ENCODE data around the gene SCAMP3. TPM values are rescaled to one million over a fixed set of nuclear protein-coding genes. Genes with fewer than 3 reads are reported as not detected.

The SCAMP3 gene
- total RNA-seq, 2 experiments from 2014 or later: 77.9 to 84.2 TPM

GRCh38 chr1:155282488-155283091 is 20.4 kb upstream of the SCAMP3 start:
- peaks cover 8% of the 10 kb centered on the region for H3K4me1 Mint-ChIP-seq (ENCODE audit: low read depth)
- ChIA-PET CTCF (interaction anchor here (0.8 to 1.5 kb wide), 3 partner anchors 10 to 41 kb away, joined by 3 to 5 read pairs (median 3); no protein-coding TSS in a partner anchor), POLR2A (interaction anchor here (2.0 kb wide), 1 partner anchor 9 kb away, joined by 5 read pairs; no protein-coding TSS in a partner anchor)
- no peaks in the 10 kb centered on the region for H3K9me3 Mint-ChIP-seq (ENCODE audit: insufficient read depth)
- H3K27ac Mint-ChIP-seq: no peak overlapping the region
- no peak overlapping the region for H3K4me3 Mint-ChIP-seq
- DNase-seq: no peak
- no peaks in the 10 kb centered on the region for H3K27me3 Mint-ChIP-seq (ENCODE audit: low read depth)
- ATAC-seq: no peak
- H3K36me3 Mint-ChIP-seq (ENCODE audit: low read depth): no peaks in the 10 kb centered on the region

- ChIA-PET POLR2A (interaction anchor here (0.6 kb wide), 1 partner anchor 1131 kb away, joined by 4 read pairs; no protein-coding TSS in a partner anchor), CTCF (interaction anchor here (1.3 to 1.9 kb wide), 6 partner anchors 12 to 43 kb away, joined by 3 to 13 read pairs (median 5); partner anchors contain the start of genes FDPS and SCAMP3)
- no peak overlapping the region for H3K4me3 Mint-ChIP-seq
Observed at GRCh38 chr1:155279268-155279667, 17.1 kb upstream of the SCAMP3 start.

GRCh38 chr1:155278689-155279160 is 16.6 kb upstream of the SCAMP3 start:
- H3K27ac Mint-ChIP-seq: no peak overlapping the region
- ChIA-PET CTCF (interaction anchor here (0.9 to 1.9 kb wide), 7 partner anchors 12 to 45 kb away, joined by 3 to 13 read pairs (median 4); partner anchors contain the start of genes FDPS and SCAMP3), POLR2A (interaction anchor here (1.0 to 1.2 kb wide), 3 partner anchors 39 to 45 kb away, joined by 3 to 4 read pairs (median 3); no protein-coding TSS in a partner anchor)
- peaks cover 25% of the 10 kb centered on the region for H3K4me1 Mint-ChIP-seq (ENCODE audit: low read depth)
- no peaks in the 10 kb centered on the region for H3K9me3 Mint-ChIP-seq (ENCODE audit: insufficient read depth)
- no peaks in the 10 kb centered on the region for H3K27me3 Mint-ChIP-seq (ENCODE audit: low read depth)
- H3K36me3 Mint-ChIP-seq (ENCODE audit: low read depth): no peaks in the 10 kb centered on the region
- ATAC-seq (no peak), DNase-seq (no peak)
- peak overlapping the region; percentile 67 for H3K4me3 Mint-ChIP-seq

More at GRCh38 chr1:155279268-155279667, 17.1 kb upstream of the SCAMP3 start:
- H3K27ac Mint-ChIP-seq: no peak overlapping the region
- H3K9me3 Mint-ChIP-seq (ENCODE audit: insufficient read depth): no peaks in the 10 kb centered on the region
- no peaks in the 10 kb centered on the region for H3K27me3 Mint-ChIP-seq (ENCODE audit: low read depth)
- no peaks in the 10 kb centered on the region for H3K36me3 Mint-ChIP-seq (ENCODE audit: low read depth)
- ATAC-seq: no peak
- no peak for DNase-seq
- H3K4me1 Mint-ChIP-seq (ENCODE audit: low read depth): peaks cover 22% of the 10 kb centered on the region

GRCh38 chr1:155277902-155278688 is 15.9 kb upstream of the SCAMP3 start:
- ChIA-PET CTCF (interaction anchor here (0.6 to 1.9 kb wide), 7 partner anchors 11 to 321 kb away, joined by 3 to 13 read pairs (median 4); partner anchors contain the start of genes FDPS and SCAMP3), POLR2A (interaction anchor here (1.0 to 1.2 kb wide), 3 partner anchors 39 to 46 kb away, joined by 3 to 4 read pairs (median 3); no protein-coding TSS in a partner anchor)
- Mint-ChIP-seq H3K9me3 (ENCODE audit: insufficient read depth) (no peaks in the 10 kb centered on the region), H3K27me3 (ENCODE audit: low read depth) (no peaks in the 10 kb centered on the region), H3K27ac (no peak overlapping the region), H3K4me1 (ENCODE audit: low read depth) (peaks cover 27% of the 10 kb centered on the region), H3K36me3 (ENCODE audit: low read depth) (no peaks in the 10 kb centered on the region), H3K4me3 (peak overlapping the region; percentile 67)
- peak; percentile 25 for ATAC-seq
- peak; percentile 79 for DNase-seq

- CTCF ChIA-PET: interaction anchor here (0.6 to 3.6 kb wide), 9 partner anchors 16 to 322 kb away, joined by 3 to 34 read pairs (median 6); partner anchors contain the start of genes FDPS, RUSC1 and SCAMP3
- peak; percentile 71 for ATAC-seq
- Mint-ChIP-seq H3K27me3 (ENCODE audit: low read depth) (no peaks in the 10 kb centered on the region), H3K9me3 (ENCODE audit: insufficient read depth) (no peaks in the 10 kb centered on the region), H3K4me1 (ENCODE audit: low read depth) (peaks cover 32% of the 10 kb centered on the region), H3K36me3 (ENCODE audit: low read depth) (peaks cover 7% of the 10 kb centered on the region), H3K27ac (peak within 1 kb of the TSS; percentile 1), H3K4me3 (peak within 1 kb of the TSS; percentile 67)
- peak; percentile 95 for DNase-seq
- POLR2A ChIA-PET: interaction anchor here (1.2 kb wide), 1 partner anchor 40 kb away, joined by 4 read pairs; no protein-coding TSS in a partner anchor
Observed at GRCh38 chr1:155277070-155277901, 15.1 kb upstream of the SCAMP3 start, which contains the start of gene HCN3. HCN3 (plus strand) TSS chr1:155277463; CDS start chr1:155277591, 128 bp downstream.

DNA sequence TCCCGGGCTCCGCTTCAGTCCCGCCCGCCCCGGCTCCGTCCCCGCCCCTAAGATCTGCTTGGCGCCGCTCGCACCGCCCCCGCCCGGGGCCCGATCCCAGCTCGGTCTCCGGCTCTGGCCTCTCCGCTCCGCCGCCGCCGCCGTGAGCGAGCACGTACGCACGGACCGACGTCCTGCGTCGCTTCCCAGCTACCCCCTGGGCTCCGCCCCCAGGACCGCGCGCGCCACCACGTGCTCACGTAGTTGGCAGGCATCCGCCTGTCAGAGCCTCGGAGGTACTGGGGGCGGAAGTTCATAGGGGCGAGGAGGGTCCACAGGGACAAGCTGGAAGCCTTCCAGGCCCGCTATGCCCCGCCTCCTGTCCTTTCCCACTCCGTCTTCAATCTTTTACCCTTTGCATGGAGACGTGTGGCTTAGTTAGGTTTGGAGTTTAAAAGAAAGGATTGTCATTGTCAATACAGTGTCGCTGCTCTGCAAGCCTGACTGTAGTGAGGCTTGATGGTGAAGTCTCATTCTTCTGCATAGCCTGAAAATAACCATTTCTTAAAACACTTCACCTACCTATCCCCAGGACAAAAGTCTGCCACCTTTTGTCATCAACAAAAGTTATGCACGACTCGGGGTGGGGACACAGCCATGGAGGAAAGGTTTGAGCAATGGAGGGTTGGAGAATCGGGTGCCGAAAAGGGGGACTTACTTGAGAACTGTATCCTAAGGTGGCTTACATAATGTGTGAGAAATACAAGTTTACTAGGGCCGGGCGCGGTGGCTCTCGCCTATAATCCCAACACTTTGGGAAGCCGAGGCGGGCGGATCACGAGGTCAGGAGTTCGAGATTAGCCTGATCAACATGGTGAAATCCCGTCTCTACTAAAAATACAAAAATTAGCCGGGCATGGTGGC is 11.4 kb upstream of the SCAMP3 start, which contains the start of gene CLK2:
TSS of gene CLK2 (minus strand) at position 162 of the 903 bp plus-strand sequence. CDS start 2,527 bp downstream, outside the sequence.
- DNase-seq (peak; percentile 97), ATAC-seq (peak; percentile 85)
- H3K27me3 Mint-ChIP-seq (ENCODE audit: low read depth): no peaks in the 10 kb centered on the region
- peak within 1 kb of the TSS; percentile 96 for H3K27ac Mint-ChIP-seq
- peaks cover 36% of the 10 kb centered on the region for H3K36me3 Mint-ChIP-seq (ENCODE audit: low read depth)
- POLR2A ChIA-PET: interaction anchor here (0.5 to 3.1 kb wide), 15 partner anchors 10 to 301 kb away, joined by 3 to 21 read pairs (median 4); partner anchors contain the start of genes ENTREP3, FDPS, RUSC1 and SCAMP3
- CTCF ChIA-PET: interaction anchor here (0.9 to 6.1 kb wide), 9 partner anchors 12 to 189 kb away, joined by 3 to 52 read pairs (median 4); partner anchors contain the start of genes ENTREP3, RUSC1 and SCAMP3
- no peaks in the 10 kb centered on the region for H3K9me3 Mint-ChIP-seq (ENCODE audit: insufficient read depth)
- H3K4me1 Mint-ChIP-seq (ENCODE audit: low read depth): peaks cover 51% of the 10 kb centered on the region
- peak within 1 kb of the TSS; percentile 91 for H3K4me3 Mint-ChIP-seq

GRCh38 chr1:155272466-155273342 is 10.5 kb upstream of the SCAMP3 start:
- Mint-ChIP-seq H3K27me3 (ENCODE audit: low read depth) (no peaks in the 10 kb centered on the region), H3K4me3 (peak overlapping the region; percentile 91), H3K4me1 (ENCODE audit: low read depth) (peaks cover 45% of the 10 kb centered on the region), H3K9me3 (ENCODE audit: insufficient read depth) (no peaks in the 10 kb centered on the region), H3K36me3 (ENCODE audit: low read depth) (peaks cover 44% of the 10 kb centered on the region), H3K27ac (peak overlapping the region; percentile 96)
- POLR2A ChIA-PET: interaction anchor here (0.5 to 3.1 kb wide), 15 partner anchors 9 to 302 kb away, joined by 3 to 21 read pairs (median 4); partner anchors contain the start of genes ENTREP3, FDPS, RUSC1 and SCAMP3
- no peak for DNase-seq
- CTCF ChIA-PET: interaction anchor here (0.9 to 6.1 kb wide), 8 partner anchors 11 to 188 kb away, joined by 3 to 52 read pairs (median 4); partner anchors contain the start of genes ENTREP3, RUSC1 and SCAMP3
- peak; percentile 44 for ATAC-seq

GRCh38 chr1:155269381-155269780 is 7.2 kb upstream of the SCAMP3 start:
- H3K27ac Mint-ChIP-seq: no peak overlapping the region
- H3K27me3 Mint-ChIP-seq (ENCODE audit: low read depth): no peaks in the 10 kb centered on the region

GRCh38 chr1:155268630-155269029 is 6.5 kb upstream of the SCAMP3 start:
- Mint-ChIP-seq H3K4me1 (ENCODE audit: low read depth) (peaks cover 35% of the 10 kb centered on the region), H3K4me3 (no peak overlapping the region), H3K27ac (no peak overlapping the region), H3K9me3 (ENCODE audit: insufficient read depth) (no peaks in the 10 kb centered on the region), H3K27me3 (ENCODE audit: low read depth) (no peaks in the 10 kb centered on the region), H3K36me3 (ENCODE audit: low read depth) (peaks cover 81% of the 10 kb centered on the region)
- POLR2A ChIA-PET: no interaction called here
- DNase-seq (no peak), ATAC-seq (no peak)
- CTCF ChIA-PET: interaction anchor here (1.7 kb wide), 1 partner anchor 13 kb away, joined by 3 read pairs; no protein-coding TSS in a partner anchor

More at GRCh38 chr1:155269381-155269780, 7.2 kb upstream of the SCAMP3 start:
- no peak overlapping the region for H3K4me3 Mint-ChIP-seq
- DNase-seq (no peak), ATAC-seq (no peak)
- ChIA-PET POLR2A (no interaction called here), CTCF (interaction anchor here (1.7 to 6.1 kb wide), 2 partner anchors 13 to 18 kb away, joined by 3 to 52 read pairs; no protein-coding TSS in a partner anchor)
- no peaks in the 10 kb centered on the region for H3K9me3 Mint-ChIP-seq (ENCODE audit: insufficient read depth)
- H3K36me3 Mint-ChIP-seq (ENCODE audit: low read depth): peaks cover 73% of the 10 kb centered on the region
- H3K4me1 Mint-ChIP-seq (ENCODE audit: low read depth): peaks cover 33% of the 10 kb centered on the region

Measured in activated CD8-positive, alpha-beta T cell treated with anti-CD3 and anti-CD28 coated beads, Interleukin-2, amount 10 ng/mL, durations not matched to agents 7 days and 5 days (primary cell).